HG03432 (cell line): ENCODE measurements around the gene C2orf72.
"Not testable (repeated sequence)": the region's sequence is repeated elsewhere in the genome, so short reads cannot be mapped to it uniquely, and the experiment has no call there.

Experiments
- ATAC-seq: cut with Tn5 transposase; IDR thresholded peaks from one replicate; pipeline ENCODE4 v1.9.1; 2021; ENCODE audit warnings: mild to moderate bottlenecking, moderate library complexity; ENCODE audit not compliant: unreplicated experiment

The C2orf72 gene

DNA sequence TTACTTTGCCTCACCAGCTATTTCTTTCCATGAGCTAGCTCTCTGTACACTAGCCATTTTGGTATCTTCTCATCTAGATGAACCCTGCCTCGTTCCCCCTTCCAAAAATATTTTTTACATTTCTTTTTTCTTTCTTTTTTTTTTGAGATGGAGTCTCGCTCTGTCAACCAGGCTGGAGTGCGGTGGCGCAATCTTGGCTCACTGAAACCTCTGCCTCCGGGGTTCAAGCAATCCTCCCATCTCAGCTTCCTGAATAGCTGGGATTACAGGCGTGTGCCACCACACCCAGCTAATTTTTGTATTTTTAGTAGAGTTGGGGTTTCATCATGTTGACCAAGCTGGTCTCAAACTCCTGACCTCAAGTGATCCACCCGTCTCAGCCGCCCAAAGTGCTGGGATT is 30.2 kb downstream of the C2orf72 start:
- not testable (repeated sequence) for ATAC-seq

DNA sequence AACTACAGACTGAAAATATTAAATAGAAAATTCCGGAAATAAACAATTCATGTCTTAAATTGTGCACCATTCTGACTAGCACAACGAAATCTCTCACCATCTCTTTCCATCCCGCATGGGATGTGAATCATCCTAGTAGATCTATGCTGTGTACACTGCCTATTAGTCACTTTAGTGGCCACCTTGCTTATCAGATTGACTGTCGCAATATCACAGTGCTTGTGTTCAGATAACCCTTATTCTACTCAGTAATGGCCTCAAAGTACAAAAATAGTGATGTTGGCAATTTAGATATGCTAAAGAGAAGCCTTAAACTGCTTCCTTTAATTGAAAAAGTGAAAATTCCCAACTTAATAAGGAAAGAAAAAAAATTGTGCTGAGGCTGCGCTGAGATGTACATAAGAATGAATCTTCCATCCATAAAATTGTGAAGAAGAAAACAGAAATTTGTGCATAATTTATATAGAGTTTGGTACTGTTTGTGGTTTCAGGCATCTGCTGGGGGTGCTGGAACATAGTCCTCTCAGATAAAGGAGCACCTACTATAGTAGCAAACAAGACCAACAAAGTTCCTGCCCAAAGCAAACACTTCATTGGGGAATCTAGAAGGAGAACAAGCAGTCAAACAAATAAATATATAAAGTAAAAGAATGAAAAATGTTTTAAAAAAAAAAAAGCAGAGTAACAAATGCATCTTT is 31.4 kb downstream of the C2orf72 start:
- no peak for ATAC-seq

DNA sequence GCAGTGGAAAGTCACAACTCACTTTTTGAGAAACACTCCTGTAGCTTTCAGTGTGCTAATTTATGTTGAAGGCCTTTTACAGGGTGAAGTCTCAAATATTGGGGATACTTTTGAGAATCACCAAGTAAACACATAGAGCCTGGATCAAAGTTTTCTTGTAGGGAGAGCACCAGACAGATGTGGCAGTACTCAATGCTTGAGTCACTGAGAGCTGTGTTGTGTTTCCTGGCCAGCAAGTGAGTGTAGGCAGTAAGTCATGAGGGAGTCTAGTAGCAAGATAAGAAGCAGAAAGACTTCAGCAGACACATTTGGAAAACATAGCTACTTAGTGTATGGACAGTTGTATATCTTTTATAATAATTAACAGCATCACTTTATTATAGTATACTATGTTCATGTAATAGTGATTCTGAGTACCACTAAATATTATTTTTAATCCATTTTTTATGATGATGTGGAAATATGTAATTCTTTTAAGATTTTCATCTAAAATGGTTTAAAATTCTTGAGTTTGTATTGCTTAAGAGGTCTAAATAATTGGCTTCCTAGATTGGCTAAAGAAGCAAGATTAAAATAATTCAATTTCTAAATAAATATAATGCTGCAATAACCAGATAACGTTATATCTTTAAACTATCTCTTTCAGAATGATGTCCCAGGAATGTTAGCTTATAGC is 32.2 kb downstream of the C2orf72 start:
- ATAC-seq: no peak

DNA sequence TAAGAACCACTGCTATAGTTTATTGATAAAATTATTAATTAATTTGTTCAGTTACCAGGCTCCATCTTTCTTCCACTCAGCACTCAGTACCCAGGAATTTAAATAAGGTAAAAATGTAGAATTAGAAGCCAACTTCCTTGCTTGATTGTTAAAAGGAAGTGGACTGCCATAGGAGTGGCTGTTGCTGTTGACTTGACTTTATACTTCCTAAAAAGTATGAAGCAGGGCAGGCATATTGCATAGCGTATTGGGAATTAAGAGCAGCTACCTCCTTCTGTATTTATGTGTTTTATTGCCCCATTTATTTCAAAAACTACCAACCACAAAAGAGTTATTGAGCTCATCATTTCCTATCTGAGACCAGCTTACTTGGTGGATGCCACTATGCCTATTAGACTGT is 47.2 kb downstream of the C2orf72 start:
- ATAC-seq: no peak

DNA sequence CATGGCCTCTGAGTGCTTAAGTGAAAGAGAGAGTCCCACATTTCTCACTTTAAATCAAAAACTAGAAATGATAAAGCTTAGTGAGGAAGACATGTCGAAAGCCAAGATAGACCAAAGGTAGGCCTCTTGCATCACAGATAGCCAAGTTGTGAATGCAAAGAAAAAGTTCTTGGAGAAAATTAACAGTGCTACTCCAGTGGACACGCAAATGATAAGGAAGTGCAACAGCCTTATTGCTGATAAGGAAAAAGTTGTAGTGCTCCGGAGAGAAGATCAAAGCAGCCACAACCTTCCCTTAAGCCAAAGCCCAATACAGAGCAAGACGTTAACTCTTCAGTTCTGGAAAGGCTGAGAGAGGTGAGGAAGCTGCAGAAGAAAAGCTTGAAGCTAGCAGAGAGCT is 51.4 kb downstream of the C2orf72 start:
- ATAC-seq: no peak

DNA sequence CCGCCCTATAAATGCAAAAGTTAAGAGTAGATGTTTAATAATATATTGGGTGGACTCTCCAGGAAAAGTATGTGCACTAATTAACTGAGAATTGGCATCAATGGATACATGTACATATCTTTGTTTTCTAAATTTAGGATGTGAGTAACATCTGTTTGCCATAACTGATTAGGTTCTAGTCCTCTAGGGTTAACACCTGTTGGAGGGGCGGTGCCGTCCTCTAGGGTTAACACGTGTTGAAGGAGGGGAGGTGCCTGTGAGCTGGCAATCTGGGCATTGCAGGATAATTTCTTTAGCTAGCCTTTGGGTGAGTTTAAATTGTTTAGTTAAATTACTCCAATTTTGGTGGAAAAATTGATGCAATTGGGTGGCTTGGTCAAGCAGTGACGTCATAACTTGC is 56.6 kb downstream of the C2orf72 start:
- no peak for ATAC-seq

DNA sequence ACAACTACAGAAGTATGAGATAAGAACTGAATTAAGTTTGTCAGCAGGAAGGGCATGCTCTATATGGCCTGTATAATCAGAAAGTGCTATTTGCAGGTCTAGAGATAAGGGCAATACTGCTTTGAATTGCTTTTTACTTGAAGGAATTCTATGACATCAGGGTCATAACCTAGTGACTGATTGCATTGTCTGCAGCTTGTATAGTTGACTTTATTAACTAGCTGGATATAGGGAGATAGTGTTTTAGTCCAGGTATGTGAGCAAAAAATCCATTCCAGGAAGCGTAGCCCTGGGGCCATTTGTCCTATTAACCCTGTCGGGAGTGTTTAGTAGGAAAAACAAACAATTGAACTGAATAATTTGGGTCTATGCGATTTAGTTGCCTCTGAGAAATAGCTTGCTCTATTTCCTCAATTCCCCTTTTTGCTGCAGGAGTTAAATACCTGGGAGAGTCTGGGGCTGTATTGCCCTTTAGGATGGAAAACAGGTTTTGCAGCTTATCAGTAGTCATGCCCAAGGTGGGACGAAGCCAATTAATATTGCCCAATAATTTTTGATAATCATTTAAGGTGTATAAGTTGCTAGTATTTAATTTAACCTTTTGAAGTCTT is 57.5 kb downstream of the C2orf72 start:
- ATAC-seq: no peak
